HepG2 (cell line): Measurements from ENCODE around the gene ZNF22. TPM values are rescaled to one million over a fixed set of nuclear protein-coding genes. Genes with fewer than 3 reads are reported as not detected.
A peak's percentile ranks its signal among the peaks of the same experiment; 100 is the strongest.

Experiments
- NFRKB ChIP-seq: fragments of 450-650 bp; IDR thresholded peaks from 2 replicates; pipeline ENCODE4 v1.6.1; 2017
- SMYD3 ChIP-seq: sonication (generic); formaldehyde crosslinking; IDR thresholded peaks from 2 replicates; pipeline ENCODE4 v1.8.1; 2023; ENCODE audit warnings: mild to moderate bottlenecking, missing genetic modification reagents
- TMF1 ChIP-seq: sonication (generic); formaldehyde crosslinking; IDR thresholded peaks from 2 replicates; pipeline ENCODE4 v1.8.1; 2022; ENCODE audit warnings: low read depth, missing genetic modification reagents
- ZEB1 ChIP-seq: IDR thresholded peaks from 2 replicates; pipeline ENCODE4 v1.6.1; 2012; ENCODE audit warnings: mild to moderate bottlenecking, low read depth, inconsistent platforms; ENCODE audit not compliant: insufficient replicate concordance
- ZNF282 ChIP-seq: fragments of 450-650 bp; IDR thresholded peaks from 2 replicates; pipeline ENCODE4 v1.6.1; 2018; ENCODE audit not compliant: partially characterized antibody
- ZNF546 ChIP-seq: sonication (generic); formaldehyde crosslinking; conservative IDR thresholded peaks from 2 replicates; pipeline ENCODE4 v1.8.1; 2023; ENCODE audit warnings: mild to moderate bottlenecking, missing genetic modification reagents
- ZNF670 ChIP-seq: sonication (generic); formaldehyde crosslinking; IDR thresholded peaks from 2 replicates; pipeline ENCODE4 v1.8.0; 2022; ENCODE audit warnings: mild to moderate bottlenecking, missing genetic modification reagents, borderline replicate concordance
- polyA plus RNA-seq, 8 experiments: library from polyadenylated mRNA; depleted of rRNA in 3 of 8; stranded (reverse) in 7 of 8; unstranded in 1 of 8; fragments of >200 nt; fragmentation: Illumina TruSeq in 4 of 8; extraction: Trizol in 4 of 8; gene quantifications; 2 replicates each; pipeline versions ENCODE4 v1.2.1 to v1.2.3, GENCODE V29; 2011 to 2016; ENCODE audit warnings: low read depth in 4 of 8, missing spikeins in 1 of 8, mixed read lengths in 1 of 8; ENCODE audit not compliant: insufficient read depth in 1 of 8
- total RNA-seq, 5 experiments: library from RNA; depleted of rRNA; stranded (reverse); fragments of >200 nt; fragmentation: Illumina TruSeq; extraction: Trizol; gene quantifications; 2 replicates each; pipeline ENCODE4 v1.2.3, GENCODE V29; 2016; ENCODE audit warnings: low read depth in 1 of 5
- TF ChIP-seq, protein P1 (sequence below): sonication (generic); formaldehyde crosslinking; IDR thresholded peaks from 2 replicates; pipeline ENCODE4 v1.5.0; 2020; ENCODE audit warnings: mild to moderate bottlenecking, missing genetic modification reagents
- TF ChIP-seq, protein P2 (sequence below): sonication (generic); formaldehyde crosslinking; IDR thresholded peaks from 2 replicates; pipeline ENCODE4 v1.4.0; 2020; ENCODE audit warnings: missing genetic modification reagents
- TF ChIP-seq, protein P3 (sequence below): sonication (generic); formaldehyde crosslinking; IDR thresholded peaks from 2 replicates; pipeline ENCODE4 v1.8.1; 2023; ENCODE audit warnings: mild to moderate bottlenecking, missing genetic modification reagents, borderline replicate concordance
- TF ChIP-seq, protein P4 (sequence below): IDR thresholded peaks from 2 replicates; pipeline ENCODE4 v1.6.1; 2012; ENCODE audit warnings: low read length, improper control_type of control experiment
- TF ChIP-seq, protein P5 (sequence below): IDR thresholded peaks from 2 replicates; pipeline ENCODE4 v1.6.1; 2016
- TF ChIP-seq, protein P6 (sequence below): sonication (generic); formaldehyde crosslinking; IDR thresholded peaks from 2 replicates; pipeline ENCODE4 v1.4.0; 2020; ENCODE audit warnings: missing genetic modification reagents, borderline replicate concordance

Gene ZNF22
- total and polyA plus RNA-seq, 2 of the 13 experiments (the other 11 are each of a cell fraction or from before 2014, with no cell fraction given): 0.40 to 1.3 TPM

DNA sequence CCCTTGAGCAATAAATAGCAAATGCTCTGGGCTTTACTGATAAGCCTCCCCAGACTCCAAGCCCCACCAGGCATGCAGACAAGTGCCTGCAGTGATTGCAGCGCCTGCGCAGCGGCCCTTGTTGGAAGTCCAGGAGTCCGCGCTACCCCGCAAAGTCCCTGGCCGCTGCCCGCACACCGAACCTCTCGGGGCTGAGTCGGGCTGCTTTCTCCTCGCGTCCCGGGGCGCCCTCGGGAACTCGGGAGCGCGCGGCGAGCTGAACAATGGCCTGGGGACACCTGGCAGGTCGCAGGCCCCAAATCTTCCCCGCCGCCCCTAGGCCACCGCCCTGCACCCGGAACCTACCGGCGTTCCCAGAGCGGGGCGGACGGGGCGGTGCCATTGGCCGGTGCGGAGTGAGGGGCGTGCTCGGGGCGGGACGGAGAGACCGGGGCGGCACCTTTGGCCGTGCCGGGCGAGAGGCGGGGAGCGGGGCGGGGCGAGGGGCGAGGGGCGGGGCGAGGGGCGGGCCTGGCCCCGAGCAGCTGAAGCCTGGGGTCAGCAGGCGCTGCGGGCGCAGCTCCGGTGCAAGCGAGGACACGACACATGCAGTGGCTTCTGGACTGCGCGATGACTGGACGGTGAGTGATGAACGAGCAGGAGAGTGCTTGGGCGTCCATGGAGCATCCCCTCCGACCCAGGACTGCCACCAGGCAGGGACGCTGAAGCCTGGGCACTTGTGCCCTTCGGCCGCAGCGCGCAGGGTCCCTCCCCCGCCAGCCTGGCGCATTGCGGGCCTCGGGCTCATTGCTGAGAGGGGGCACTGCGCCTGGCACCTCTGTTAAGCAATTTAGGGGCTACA, 41.3 kb upstream of the ZNF22 start, which contains the start of gene RASSF4 (continued):
- TF ChIP-seq, protein P1, sequence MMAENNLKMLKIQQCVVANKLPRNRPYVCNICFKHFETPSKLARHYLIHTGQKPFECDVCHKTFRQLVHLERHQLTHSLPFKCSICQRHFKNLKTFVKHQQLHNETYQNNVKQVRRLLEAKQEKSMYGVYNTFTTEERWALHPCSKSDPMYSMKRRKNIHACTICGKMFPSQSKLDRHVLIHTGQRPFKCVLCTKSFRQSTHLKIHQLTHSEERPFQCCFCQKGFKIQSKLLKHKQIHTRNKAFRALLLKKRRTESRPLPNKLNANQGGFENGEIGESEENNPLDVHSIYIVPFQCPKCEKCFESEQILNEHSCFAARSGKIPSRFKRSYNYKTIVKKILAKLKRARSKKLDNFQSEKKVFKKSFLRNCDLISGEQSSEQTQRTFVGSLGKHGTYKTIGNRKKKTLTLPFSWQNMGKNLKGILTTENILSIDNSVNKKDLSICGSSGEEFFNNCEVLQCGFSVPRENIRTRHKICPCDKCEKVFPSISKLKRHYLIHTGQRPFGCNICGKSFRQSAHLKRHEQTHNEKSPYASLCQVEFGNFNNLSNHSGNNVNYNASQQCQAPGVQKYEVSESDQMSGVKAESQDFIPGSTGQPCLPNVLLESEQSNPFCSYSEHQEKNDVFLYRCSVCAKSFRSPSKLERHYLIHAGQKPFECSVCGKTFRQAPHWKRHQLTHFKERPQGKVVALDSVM: no peak
- TF ChIP-seq ZNF282 (no peak), TMF1 (peak; percentile 80), ZNF546 (CRISPR knock-in tag) (peak; percentile 56; the same call in 1 of the 2 replicates), NFRKB (no peak), SMYD3 (no peak), ZNF670 (CRISPR knock-in tag) (no peak), ZEB1 (no peak)
- TF ChIP-seq, protein P2, sequence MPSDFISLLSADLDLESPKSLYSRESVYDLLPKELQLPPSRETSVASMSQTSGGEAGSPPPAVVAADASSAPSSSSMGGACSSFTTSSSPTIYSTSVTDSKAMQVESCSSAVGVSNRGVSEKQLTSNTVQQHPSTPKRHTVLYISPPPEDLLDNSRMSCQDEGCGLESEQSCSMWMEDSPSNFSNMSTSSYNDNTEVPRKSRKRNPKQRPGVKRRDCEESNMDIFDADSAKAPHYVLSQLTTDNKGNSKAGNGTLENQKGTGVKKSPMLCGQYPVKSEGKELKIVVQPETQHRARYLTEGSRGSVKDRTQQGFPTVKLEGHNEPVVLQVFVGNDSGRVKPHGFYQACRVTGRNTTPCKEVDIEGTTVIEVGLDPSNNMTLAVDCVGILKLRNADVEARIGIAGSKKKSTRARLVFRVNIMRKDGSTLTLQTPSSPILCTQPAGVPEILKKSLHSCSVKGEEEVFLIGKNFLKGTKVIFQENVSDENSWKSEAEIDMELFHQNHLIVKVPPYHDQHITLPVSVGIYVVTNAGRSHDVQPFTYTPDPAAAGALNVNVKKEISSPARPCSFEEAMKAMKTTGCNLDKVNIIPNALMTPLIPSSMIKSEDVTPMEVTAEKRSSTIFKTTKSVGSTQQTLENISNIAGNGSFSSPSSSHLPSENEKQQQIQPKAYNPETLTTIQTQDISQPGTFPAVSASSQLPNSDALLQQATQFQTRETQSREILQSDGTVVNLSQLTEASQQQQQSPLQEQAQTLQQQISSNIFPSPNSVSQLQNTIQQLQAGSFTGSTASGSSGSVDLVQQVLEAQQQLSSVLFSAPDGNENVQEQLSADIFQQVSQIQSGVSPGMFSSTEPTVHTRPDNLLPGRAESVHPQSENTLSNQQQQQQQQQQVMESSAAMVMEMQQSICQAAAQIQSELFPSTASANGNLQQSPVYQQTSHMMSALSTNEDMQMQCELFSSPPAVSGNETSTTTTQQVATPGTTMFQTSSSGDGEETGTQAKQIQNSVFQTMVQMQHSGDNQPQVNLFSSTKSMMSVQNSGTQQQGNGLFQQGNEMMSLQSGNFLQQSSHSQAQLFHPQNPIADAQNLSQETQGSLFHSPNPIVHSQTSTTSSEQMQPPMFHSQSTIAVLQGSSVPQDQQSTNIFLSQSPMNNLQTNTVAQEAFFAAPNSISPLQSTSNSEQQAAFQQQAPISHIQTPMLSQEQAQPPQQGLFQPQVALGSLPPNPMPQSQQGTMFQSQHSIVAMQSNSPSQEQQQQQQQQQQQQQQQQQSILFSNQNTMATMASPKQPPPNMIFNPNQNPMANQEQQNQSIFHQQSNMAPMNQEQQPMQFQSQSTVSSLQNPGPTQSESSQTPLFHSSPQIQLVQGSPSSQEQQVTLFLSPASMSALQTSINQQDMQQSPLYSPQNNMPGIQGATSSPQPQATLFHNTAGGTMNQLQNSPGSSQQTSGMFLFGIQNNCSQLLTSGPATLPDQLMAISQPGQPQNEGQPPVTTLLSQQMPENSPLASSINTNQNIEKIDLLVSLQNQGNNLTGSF (CRISPR knock-in tag): peak; percentile 49; the same call in 1 of the 2 replicates
- TF ChIP-seq, protein P3, sequence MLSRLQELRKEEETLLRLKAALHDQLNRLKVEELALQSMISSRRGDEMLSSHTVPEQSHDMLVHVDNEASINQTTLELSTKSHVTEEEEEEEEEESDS (CRISPR knock-in tag): no peak
- TF ChIP-seq, protein P4, sequence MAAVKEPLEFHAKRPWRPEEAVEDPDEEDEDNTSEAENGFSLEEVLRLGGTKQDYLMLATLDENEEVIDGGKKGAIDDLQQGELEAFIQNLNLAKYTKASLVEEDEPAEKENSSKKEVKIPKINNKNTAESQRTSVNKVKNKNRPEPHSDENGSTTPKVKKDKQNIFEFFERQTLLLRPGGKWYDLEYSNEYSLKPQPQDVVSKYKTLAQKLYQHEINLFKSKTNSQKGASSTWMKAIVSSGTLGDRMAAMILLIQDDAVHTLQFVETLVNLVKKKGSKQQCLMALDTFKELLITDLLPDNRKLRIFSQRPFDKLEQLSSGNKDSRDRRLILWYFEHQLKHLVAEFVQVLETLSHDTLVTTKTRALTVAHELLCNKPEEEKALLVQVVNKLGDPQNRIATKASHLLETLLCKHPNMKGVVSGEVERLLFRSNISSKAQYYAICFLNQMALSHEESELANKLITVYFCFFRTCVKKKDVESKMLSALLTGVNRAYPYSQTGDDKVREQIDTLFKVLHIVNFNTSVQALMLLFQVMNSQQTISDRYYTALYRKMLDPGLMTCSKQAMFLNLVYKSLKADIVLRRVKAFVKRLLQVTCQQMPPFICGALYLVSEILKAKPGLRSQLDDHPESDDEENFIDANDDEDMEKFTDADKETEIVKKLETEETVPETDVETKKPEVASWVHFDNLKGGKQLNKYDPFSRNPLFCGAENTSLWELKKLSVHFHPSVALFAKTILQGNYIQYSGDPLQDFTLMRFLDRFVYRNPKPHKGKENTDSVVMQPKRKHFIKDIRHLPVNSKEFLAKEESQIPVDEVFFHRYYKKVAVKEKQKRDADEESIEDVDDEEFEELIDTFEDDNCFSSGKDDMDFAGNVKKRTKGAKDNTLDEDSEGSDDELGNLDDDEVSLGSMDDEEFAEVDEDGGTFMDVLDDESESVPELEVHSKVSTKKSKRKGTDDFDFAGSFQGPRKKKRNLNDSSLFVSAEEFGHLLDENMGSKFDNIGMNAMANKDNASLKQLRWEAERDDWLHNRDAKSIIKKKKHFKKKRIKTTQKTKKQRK: no peak
- TF ChIP-seq, protein P5, sequence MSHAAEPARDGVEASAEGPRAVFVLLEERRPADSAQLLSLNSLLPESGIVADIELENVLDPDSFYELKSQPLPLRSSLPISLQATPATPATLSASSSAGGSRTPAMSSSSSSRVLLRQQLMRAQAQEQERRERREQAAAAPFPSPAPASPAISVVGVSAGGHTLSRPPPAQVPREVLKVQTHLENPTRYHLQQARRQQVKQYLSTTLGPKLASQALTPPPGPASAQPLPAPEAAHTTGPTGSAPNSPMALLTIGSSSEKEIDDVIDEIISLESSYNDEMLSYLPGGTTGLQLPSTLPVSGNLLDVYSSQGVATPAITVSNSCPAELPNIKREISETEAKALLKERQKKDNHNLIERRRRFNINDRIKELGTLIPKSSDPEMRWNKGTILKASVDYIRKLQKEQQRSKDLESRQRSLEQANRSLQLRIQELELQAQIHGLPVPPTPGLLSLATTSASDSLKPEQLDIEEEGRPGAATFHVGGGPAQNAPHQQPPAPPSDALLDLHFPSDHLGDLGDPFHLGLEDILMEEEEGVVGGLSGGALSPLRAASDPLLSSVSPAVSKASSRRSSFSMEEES (CRISPR knock-in tag): no peak
- TF ChIP-seq, protein P6, sequence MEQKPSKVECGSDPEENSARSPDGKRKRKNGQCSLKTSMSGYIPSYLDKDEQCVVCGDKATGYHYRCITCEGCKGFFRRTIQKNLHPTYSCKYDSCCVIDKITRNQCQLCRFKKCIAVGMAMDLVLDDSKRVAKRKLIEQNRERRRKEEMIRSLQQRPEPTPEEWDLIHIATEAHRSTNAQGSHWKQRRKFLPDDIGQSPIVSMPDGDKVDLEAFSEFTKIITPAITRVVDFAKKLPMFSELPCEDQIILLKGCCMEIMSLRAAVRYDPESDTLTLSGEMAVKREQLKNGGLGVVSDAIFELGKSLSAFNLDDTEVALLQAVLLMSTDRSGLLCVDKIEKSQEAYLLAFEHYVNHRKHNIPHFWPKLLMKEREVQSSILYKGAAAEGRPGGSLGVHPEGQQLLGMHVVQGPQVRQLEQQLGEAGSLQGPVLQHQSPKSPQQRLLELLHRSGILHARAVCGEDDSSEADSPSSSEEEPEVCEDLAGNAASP (CRISPR knock-in tag): peak; percentile 95; the same call in 1 of the 2 replicates
